Smooth muscle cell (in vitro differentiated cells): ENCODE data around the gene MTUS2. TPM values are rescaled to one million over a fixed set of nuclear protein-coding genes. Genes with fewer than 3 reads are reported as not detected.

Experiments
- DNase-seq: peaks from one replicate; lab custom pipeline; 2025; ENCODE audit not compliant: unreplicated experiment; lab: John Stamatoyannopoulos, UW
- H2AFZ ChIP-seq: fragments of 200-600 bp; sonication (generic); 2 replicates; pipeline ENCODE4 v1.6.0; 2016; ENCODE audit warnings: antibody characterized with exemption, low read depth, mild to moderate bottlenecking
- H3F3A ChIP-seq: fragments of 200-600 bp; sonication (generic); 2 replicates; pipeline ENCODE4 v1.6.0; 2017; ENCODE audit warnings: antibody characterized with exemption, low read depth
- H3K27ac ChIP-seq: fragments of 200-600 bp; sonication (generic); 2 replicates; pipeline ENCODE4 v1.5.1; 2016; ENCODE audit warnings: low read depth, mild to moderate bottlenecking
- H3K27me3 ChIP-seq: fragments of 200-600 bp; sonication (generic); 2 replicates; pipeline ENCODE4 v1.6.1; 2016; ENCODE audit warnings: low read depth, mild to moderate bottlenecking
- H3K36me3 ChIP-seq: fragments of 200-600 bp; sonication (generic); 2 replicates; pipeline ENCODE4 v1.5.1; 2016; ENCODE audit warnings: low read depth
- H3K4me1 ChIP-seq: fragments of 200-600 bp; sonication (generic); 2 replicates; pipeline ENCODE4 v1.5.1; 2016; ENCODE audit warnings: low read depth
- H3K4me2 ChIP-seq: fragments of 200-600 bp; sonication (generic); 2 replicates; pipeline ENCODE4 v1.6.0; 2016; ENCODE audit warnings: mild to moderate bottlenecking
- H3K4me3 ChIP-seq: fragments of 200-600 bp; sonication (generic); 2 replicates; pipeline ENCODE4 v1.5.1; 2016; ENCODE audit warnings: mild to moderate bottlenecking
- H3K79me2 ChIP-seq: fragments of 200-600 bp; sonication (generic); 2 replicates; pipeline ENCODE4 v1.6.0; 2016; ENCODE audit warnings: low read depth, mild to moderate bottlenecking
- H3K9ac ChIP-seq: fragments of 200-600 bp; sonication (generic); 2 replicates; pipeline ENCODE4 v1.6.0; 2016; ENCODE audit warnings: low read depth
- H3K9me3 ChIP-seq: fragments of 200-600 bp; sonication (generic); replicated peaks from 2 replicates; pipeline ENCODE4 v1.5.1; 2016; ENCODE audit warnings: low read depth
- H4K20me1 ChIP-seq: fragments of 200-600 bp; sonication (generic); 2 replicates; pipeline ENCODE4 v1.6.0; 2016; ENCODE audit warnings: low read depth
- WGBS: methylation state at CpG from one replicate; pipeline ENCODE4 v1.1.7; 2016; ENCODE audit warnings: low lambda C conversion rate; 5-methylcytosine and 5-hydroxymethylcytosine counted together
- polyA plus RNA-seq: library from polyadenylated mRNA; unstranded; fragments of >200 nt; fragmentation: Nextera tagmentation; extraction: Ambion mirVana; gene quantifications from 2 replicates; pipeline ENCODE4 v1.2.1, GENCODE V29; 2016
- total RNA-seq: library from RNA; depleted of rRNA; stranded (reverse); fragments of >200 nt; gene quantifications from 2 replicates; pipeline ENCODE4 v1.2.3, GENCODE V29; 2014
- TF ChIP-seq, protein P1 (sequence below): fragments of 200-600 bp; sonication (generic); IDR thresholded peaks from 2 replicates; pipeline ENCODE4 v1.5.1; 2017; ENCODE audit warnings: borderline replicate concordance, mild to moderate bottlenecking, antibody characterized with exemption; ENCODE audit not compliant: insufficient read depth, poor library complexity, severe bottlenecking

The MTUS2 gene
- total and polyA plus RNA-seq, 2 experiments from 2014 or later = 0.06 to 0.63 TPM

DNA sequence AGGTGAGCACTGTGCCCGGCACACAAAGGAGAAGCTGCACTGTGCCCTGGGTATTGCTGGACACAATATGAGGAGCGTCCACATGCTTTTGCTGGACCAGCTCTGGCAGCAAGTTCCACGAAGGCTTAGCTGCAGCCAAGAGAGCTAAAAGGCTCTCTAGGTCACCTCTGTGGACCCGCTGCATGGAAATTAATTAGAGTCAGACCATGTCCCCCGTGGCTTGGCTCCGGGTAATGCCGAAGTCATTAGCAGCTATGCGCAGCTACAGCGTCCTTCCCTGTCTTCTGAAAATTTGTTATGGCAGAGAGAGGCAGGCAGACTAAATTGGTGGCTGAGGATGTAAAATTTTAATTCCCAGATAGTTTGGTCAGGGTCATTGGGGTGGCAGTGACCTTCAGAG, 503.8 kb downstream of the MTUS2 start:
- Histone ChIP-seq H3K4me2 (no peak overlapping the region), H3K4me3 (no peak overlapping the region), H3K36me3 (no peaks in the 10 kb centered on the region), H3K79me2 (no peaks in the 10 kb centered on the region), H3K9ac (no peak overlapping the region), H3F3A (no peaks in the 10 kb centered on the region), H3K4me1 (no peaks in the 10 kb centered on the region), H3K27me3 (no peaks in the 10 kb centered on the region), H3K27ac (no peak overlapping the region), H2AFZ (no peak overlapping the region), H4K20me1 (no peaks in the 10 kb centered on the region), H3K9me3 (no peaks in the 10 kb centered on the region)
- DNase-seq = no peak
- TF ChIP-seq, protein P1, sequence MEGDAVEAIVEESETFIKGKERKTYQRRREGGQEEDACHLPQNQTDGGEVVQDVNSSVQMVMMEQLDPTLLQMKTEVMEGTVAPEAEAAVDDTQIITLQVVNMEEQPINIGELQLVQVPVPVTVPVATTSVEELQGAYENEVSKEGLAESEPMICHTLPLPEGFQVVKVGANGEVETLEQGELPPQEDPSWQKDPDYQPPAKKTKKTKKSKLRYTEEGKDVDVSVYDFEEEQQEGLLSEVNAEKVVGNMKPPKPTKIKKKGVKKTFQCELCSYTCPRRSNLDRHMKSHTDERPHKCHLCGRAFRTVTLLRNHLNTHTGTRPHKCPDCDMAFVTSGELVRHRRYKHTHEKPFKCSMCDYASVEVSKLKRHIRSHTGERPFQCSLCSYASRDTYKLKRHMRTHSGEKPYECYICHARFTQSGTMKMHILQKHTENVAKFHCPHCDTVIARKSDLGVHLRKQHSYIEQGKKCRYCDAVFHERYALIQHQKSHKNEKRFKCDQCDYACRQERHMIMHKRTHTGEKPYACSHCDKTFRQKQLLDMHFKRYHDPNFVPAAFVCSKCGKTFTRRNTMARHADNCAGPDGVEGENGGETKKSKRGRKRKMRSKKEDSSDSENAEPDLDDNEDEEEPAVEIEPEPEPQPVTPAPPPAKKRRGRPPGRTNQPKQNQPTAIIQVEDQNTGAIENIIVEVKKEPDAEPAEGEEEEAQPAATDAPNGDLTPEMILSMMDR = no peak
- WGBS = 89% methylated on average over 9 of the region's 9 CpGs

DNA sequence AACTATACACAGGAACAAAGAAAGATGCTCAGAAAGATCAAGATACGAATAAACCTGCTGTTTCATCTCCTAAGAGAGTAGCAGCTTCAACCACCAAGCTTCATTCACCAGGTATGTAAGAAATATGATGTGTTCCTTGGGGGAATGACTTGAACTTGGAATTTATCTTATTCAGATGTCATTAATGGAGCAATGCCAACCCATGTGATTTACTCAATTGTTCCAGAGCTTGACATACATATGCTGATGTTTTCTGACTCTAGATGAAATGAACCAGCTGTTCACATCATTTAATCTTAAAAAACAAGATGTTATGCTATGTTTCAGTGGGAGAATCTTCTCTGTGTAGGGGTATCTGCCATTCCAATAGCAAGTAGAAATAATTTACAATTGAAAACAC, 504.5 kb downstream of the MTUS2 start:
- no peaks in the 10 kb centered on the region for H4K20me1 ChIP-seq
- no peak overlapping the region for H3K4me3 ChIP-seq
- H2AFZ ChIP-seq = no peak overlapping the region
- no peaks in the 10 kb centered on the region for H3K79me2 ChIP-seq
- H3K36me3 ChIP-seq = no peaks in the 10 kb centered on the region
- WGBS = 97% methylated on average over 1 of the region's 1 CpG
- H3K9ac ChIP-seq = no peak overlapping the region
- no peaks in the 10 kb centered on the region for H3K27me3 ChIP-seq
- H3K4me1 ChIP-seq = no peaks in the 10 kb centered on the region
- H3F3A ChIP-seq = no peaks in the 10 kb centered on the region
- H3K27ac ChIP-seq = no peak overlapping the region
- DNase-seq = no peak
- no peaks in the 10 kb centered on the region for H3K9me3 ChIP-seq
- H3K4me2 ChIP-seq = no peak overlapping the region
- TF ChIP-seq, protein P1 = no peak

DNA sequence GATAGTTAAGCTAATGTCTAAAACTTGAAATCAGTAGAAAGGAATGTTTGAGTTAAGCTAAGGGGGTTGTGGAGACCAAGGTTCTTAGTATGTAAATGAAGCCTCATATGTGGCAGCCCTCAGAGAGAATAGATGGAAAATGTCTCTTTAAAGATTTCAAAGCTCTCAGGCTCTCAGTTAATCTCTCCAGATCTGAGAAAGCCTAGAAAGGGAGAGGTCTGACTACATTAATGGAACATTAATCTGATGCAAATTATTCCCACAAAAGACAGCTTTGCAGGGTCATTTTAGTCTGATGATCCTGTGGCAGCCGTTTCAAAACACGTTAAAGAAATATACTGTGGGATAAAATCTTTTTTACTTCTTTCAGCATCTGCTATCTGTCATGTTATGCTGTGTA, 508.4 kb downstream of the MTUS2 start:
- H3K27ac ChIP-seq = no peak overlapping the region
- H2AFZ ChIP-seq = peak overlapping the region; percentile 54
- H4K20me1 ChIP-seq = no peaks in the 10 kb centered on the region
- H3K27me3 ChIP-seq = no peaks in the 10 kb centered on the region
- TF ChIP-seq, protein P1 = no peak
- 46% methylated on average over 2 of the region's 2 CpGs for WGBS
- H3K9ac ChIP-seq = no peak overlapping the region
- H3K36me3 ChIP-seq = no peaks in the 10 kb centered on the region
- H3K79me2 ChIP-seq = no peaks in the 10 kb centered on the region
- no peak overlapping the region for H3K4me3 ChIP-seq
- no peaks in the 10 kb centered on the region for H3F3A ChIP-seq
- DNase-seq = no peak
- H3K4me2 ChIP-seq = no peak overlapping the region
- no peaks in the 10 kb centered on the region for H3K4me1 ChIP-seq
- no peaks in the 10 kb centered on the region for H3K9me3 ChIP-seq

DNA sequence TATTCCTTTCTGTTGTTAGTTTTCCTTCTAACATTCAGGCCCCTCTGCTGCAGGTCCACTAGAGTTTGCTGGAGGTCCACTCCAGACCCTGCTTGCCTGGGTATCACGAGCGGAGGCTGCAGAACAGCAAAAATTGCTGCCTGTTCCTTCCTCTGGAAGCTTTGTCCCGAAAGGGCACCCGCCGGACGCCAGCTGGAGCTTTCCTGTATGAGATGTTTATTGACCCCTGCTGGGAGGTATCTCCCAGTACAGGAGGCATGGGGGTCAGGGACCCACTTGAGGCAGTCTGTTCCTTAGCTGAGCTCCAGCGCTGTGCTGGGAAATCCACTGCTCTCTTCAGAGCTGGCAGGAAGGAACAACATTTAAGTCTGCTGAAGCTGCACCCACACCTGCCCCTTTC, 516.2 kb downstream of the MTUS2 start:
- whole genome bisulfite sequencing = 91% methylated on average over 7 of the region's 7 CpGs

More for the DNA sequence above, 516.2 kb downstream of the MTUS2 start:
- Histone ChIP-seq H3K9ac (no peak overlapping the region), H3K4me1 (no peaks in the 10 kb centered on the region), H3K4me2 (no peak overlapping the region), H2AFZ (no peak overlapping the region), H3K27me3 (no peaks in the 10 kb centered on the region), H3K36me3 (no peaks in the 10 kb centered on the region), H3F3A (no peaks in the 10 kb centered on the region), H3K79me2 (no peaks in the 10 kb centered on the region), H3K27ac (no peak overlapping the region), H3K4me3 (no peak overlapping the region), H3K9me3 (no peaks in the 10 kb centered on the region), H4K20me1 (no peaks in the 10 kb centered on the region)
- TF ChIP-seq, protein P1 = no peak
- DNase-seq = no peak
